GM06990 (cell line): Measurements from ENCODE around the gene EIF4E1B.

Source experiments
- DNase-seq: peaks from one replicate; pipeline ENCODE4 v3.0.0-alpha.2; 2011; ENCODE audit not compliant: insufficient read length; ENCODE audit errors: extremely low read depth
- H3K27me3 ChIP-seq: replicated peaks from 2 replicates; pipeline ENCODE4 v1.6.0; 2011; ENCODE audit warnings: low read length; ENCODE audit not compliant: control insufficient read depth, insufficient read depth
- H3K36me3 ChIP-seq: 2 replicates; pipeline ENCODE4 v1.5.1; 2011; ENCODE audit warnings: low read length; ENCODE audit not compliant: control insufficient read depth, insufficient read depth
- H3K4me3 ChIP-seq: replicated peaks from 2 replicates; pipeline ENCODE4 v1.5.1; 2011; ENCODE audit warnings: low read depth, mild to moderate bottlenecking, control low read depth, low read length
- TF ChIP-seq, protein P1 (sequence below): IDR thresholded peaks from 2 replicates; pipeline ENCODE4 v1.5.1; 2011; ENCODE audit warnings: low read length, control low read depth, mild to moderate bottlenecking, inconsistent platforms; ENCODE audit not compliant: insufficient read depth, poor library complexity, severe bottlenecking

The EIF4E1B gene

DNA sequence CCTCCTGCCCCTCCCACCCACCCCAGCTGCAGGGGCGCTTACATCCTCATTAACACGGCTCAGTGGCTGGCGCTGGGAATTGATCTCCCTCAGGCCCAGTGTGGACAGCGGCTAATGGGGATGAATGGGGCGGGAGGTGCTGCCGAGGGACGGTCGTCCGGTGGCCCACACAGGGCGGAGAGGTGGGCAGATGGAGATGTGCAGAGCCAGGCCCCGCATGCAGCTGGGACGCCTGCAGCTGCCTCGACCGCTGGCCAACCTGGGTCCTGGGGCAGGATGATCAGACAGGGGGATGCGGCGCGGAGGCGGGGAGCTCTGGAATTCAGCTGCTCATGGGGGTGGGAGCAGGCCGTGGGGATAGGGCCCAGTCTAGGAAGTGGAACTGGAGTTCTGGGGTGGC lies 34.4 kb downstream of the EIF4E1B start:
- H3K4me3 ChIP-seq: no peak overlapping the region
- H3K36me3 ChIP-seq: no peaks in the 10 kb centered on the region
- DNase-seq: no peak
- TF ChIP-seq, protein P1, sequence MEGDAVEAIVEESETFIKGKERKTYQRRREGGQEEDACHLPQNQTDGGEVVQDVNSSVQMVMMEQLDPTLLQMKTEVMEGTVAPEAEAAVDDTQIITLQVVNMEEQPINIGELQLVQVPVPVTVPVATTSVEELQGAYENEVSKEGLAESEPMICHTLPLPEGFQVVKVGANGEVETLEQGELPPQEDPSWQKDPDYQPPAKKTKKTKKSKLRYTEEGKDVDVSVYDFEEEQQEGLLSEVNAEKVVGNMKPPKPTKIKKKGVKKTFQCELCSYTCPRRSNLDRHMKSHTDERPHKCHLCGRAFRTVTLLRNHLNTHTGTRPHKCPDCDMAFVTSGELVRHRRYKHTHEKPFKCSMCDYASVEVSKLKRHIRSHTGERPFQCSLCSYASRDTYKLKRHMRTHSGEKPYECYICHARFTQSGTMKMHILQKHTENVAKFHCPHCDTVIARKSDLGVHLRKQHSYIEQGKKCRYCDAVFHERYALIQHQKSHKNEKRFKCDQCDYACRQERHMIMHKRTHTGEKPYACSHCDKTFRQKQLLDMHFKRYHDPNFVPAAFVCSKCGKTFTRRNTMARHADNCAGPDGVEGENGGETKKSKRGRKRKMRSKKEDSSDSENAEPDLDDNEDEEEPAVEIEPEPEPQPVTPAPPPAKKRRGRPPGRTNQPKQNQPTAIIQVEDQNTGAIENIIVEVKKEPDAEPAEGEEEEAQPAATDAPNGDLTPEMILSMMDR: no peak
- H3K27me3 ChIP-seq: no peaks in the 10 kb centered on the region

DNA sequence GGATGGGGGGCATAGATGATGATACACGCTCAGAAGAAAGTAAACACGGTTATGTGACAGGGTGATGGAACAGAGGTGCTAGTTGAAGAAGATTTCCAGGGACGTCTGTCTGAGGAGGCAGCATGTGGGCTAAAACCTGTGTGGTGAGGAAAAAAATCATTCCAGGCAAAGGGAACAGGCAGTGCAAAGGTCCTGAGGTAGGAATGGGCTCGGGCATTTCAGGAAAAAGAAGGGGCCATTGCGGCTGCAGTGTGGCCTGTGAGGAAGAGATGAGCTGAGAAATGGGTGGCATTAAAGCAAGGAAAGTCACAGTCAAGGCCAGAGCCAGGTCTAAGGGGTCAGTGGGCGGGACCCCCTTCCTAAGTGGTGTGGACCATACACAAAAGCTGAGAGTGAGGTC lies 35.0 kb downstream of the EIF4E1B start:
- Histone ChIP-seq H3K36me3 (no peaks in the 10 kb centered on the region), H3K4me3 (no peak overlapping the region), H3K27me3 (no peaks in the 10 kb centered on the region; the same call in 1 of the 2 replicates)
- TF ChIP-seq, protein P1: no peak
- DNase-seq: no peak

DNA sequence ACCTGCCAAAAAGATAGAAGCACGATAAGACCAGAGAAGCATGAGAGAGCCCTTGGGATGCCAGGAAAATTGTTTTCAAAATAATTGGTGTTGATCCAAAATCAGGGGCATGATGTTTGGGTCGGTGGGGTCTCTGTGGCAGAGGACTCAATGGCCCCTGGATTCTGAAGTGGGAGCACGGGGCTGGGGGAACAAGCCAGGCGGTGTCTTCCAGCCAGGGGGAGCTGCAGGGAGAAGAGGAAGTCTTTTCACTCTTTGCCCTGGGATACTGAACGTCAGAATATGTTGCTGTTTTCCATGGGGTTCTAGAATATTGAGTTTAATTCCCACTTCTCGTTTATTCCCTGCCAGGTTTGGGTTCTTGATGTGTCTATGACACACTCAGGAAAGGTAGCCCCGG lies 37.2 kb downstream of the EIF4E1B start:
- TF ChIP-seq, protein P1: no peak
- no peak overlapping the region for H3K4me3 ChIP-seq

DNA sequence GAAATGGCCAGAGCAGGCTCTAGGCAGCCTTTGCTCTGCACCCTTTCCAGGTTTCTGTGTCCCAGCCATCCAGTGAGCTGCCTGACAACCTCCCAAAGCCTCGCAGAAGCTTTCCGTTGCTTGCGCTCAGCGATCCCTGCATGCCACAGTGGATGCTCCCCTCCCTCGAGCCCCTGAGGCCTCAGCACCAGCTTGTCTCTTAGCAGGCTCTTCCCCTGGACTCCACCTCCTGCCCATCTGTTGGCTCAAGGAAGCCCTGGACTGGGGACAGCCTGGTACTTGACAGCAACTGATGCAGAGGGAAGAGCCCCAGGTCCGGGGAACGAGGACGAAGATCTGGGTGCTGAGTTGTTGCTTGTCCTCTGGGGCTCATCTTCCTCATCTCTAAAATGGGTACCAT lies 40.0 kb downstream of the EIF4E1B start:
- DNase-seq: no peak
- H3K27me3 ChIP-seq: no peaks in the 10 kb centered on the region; the same call in 1 of the 2 replicates

More for the DNA sequence above, 37.2 kb downstream of the EIF4E1B start:
- no peak for DNase-seq
- H3K27me3 ChIP-seq: no peaks in the 10 kb centered on the region; the same call in 1 of the 2 replicates
- no peaks in the 10 kb centered on the region for H3K36me3 ChIP-seq

DNA sequence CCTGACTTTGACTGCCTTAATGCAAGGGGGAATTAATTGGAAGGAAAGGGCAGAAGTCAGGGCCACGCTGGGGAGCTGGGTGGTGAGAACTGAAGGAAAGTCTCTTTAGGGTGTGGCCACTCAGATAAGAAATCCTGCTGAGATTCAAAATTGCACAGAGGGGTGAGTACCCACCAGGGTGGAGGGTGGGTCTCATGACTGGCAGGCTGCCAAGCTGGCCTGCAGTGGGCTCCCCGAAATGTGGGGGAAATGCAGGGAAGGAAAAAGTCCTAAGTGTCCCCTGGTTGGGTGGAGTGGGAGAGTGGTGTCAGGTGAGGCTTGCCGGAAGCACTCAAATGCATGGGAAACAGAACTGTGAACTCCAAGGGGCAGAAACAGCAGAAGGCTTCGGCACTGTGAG lies 40.9 kb downstream of the EIF4E1B start:
- H3K27me3 ChIP-seq: no peaks in the 10 kb centered on the region; the same call in 1 of the 2 replicates
- no peak for DNase-seq
- H3K4me3 ChIP-seq: no peak overlapping the region
- TF ChIP-seq, protein P1: no peak
- no peaks in the 10 kb centered on the region for H3K36me3 ChIP-seq

More for the DNA sequence above, 40.0 kb downstream of the EIF4E1B start:
- TF ChIP-seq, protein P1: no peak
- H3K36me3 ChIP-seq: no peaks in the 10 kb centered on the region
- no peak overlapping the region for H3K4me3 ChIP-seq
